Activated CD4-positive, alpha-beta T cell treated with anti-CD3 and anti-CD28 coated beads for 1 hour (primary cell): ENCODE results near the gene SH3BGRL.
A peak's percentile ranks its signal among the peaks of the same experiment; 100 is the strongest.

Source experiments
- DNase-seq: peaks from one replicate; pipeline ENCODE4 v3.0.0-alpha.2; 2020

The SH3BGRL gene

DNA sequence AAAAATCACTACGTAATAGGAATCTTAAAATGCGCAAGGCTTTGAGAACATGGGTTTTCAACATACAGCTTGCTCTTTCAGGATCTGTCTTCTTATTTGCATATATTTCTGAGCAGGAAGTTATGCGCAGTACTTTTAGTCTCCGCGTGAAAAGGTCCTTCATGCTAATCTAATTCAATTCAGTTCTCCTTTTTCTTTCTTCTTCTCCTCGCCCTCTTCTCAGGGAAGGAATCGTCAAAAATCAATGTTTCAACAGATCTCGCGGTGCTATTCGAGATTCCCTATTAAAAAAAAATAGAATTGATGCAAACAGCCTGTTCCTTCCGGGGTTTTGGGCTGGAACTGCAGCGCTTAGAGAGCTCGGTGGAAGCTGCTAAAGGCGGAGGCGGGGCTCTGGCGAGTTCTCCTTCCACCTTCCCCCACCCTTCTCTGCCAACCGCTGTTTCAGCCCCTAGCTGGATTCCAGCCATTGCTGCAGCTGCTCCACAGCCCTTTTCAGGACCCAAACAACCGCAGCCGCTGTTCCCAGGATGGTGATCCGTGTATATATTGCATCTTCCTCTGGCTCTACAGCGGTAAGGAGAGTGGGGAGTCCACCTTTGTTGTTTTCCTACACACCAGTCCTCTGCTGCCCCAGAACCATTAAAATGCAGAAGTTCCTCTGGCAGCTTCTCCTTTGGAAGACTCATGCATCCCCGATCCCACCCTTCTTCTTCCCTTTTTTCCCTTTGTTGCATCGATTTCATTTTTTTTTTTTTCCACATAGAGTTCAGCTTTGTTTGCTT is at the start of gene SH3BGRL, which contains the start of gene HMGN5:
Gene SH3BGRL (plus strand): TSS at position 432 of the 785 bp plus-strand sequence. CDS start 99 bp downstream, at position 531.
Gene HMGN5 (minus strand): TSS at position 243 of the 785 bp plus-strand sequence. CDS start 80,364 bp downstream, outside the sequence.
- DNase-seq = peak; percentile 48

DNA sequence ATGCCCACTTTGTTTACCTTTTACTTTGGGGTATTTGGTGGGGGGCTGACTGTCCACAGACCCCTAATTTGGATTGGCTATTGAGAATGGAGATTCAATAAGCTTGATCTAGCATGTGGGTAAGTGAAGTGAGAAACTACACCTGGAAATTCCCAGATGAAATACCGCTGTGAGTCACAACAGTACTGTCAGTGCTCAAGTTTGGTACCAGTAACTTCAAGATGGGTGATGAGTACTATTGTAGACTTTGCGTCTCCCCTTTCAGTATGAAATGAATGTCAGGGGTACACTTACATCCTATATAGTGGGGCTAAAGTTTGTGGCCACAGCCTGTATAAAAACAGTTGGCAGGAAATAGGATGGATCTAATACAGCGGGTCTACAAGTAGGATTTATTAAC is 33.5 kb upstream of the SH3BGRL start:
- no peak for DNase-seq

- no peak for DNase-seq
Observed at GRCh38 chrX:81174286-81174685, 27.6 kb upstream of the SH3BGRL start.

DNA sequence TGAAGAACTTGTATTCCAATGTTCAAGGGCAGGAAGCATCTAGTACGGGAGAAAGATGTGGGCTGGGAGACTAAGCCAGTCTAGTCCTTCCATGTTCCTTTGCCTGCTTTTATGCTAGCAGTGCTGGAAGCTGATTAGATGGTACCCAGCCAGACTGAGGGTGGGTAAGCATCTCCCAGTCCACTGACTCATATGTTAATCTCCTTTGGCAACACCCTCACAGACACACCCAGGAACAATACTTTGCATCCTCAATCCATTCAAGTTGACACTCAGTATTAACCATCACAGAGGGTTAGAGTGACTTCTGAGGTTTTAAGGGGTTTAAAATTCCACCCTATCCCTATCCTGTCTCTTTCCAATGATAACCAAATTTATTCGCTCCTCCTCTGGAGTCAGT is 6.6 kb upstream of the SH3BGRL start:
- no peak for DNase-seq

DNA sequence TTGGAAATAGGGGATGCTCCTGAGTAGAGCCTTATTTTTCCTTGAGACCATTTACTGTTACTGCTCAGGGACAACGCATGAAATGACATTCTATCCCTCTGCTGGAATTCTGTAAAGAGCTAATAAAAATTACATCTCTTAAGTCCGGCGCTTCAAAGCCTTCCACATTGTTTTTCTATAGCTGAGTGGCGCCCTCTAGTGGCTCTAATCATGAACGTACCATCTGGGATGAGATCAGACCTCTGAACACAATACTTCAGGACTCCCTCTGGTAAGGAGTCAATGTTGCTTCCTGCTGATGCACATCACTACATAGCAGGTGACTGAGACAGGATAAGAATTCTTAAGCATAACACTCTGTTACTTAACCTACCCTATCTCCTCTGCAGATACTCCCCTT is 6.2 kb upstream of the SH3BGRL start:
- DNase-seq = peak; percentile 19

DNA sequence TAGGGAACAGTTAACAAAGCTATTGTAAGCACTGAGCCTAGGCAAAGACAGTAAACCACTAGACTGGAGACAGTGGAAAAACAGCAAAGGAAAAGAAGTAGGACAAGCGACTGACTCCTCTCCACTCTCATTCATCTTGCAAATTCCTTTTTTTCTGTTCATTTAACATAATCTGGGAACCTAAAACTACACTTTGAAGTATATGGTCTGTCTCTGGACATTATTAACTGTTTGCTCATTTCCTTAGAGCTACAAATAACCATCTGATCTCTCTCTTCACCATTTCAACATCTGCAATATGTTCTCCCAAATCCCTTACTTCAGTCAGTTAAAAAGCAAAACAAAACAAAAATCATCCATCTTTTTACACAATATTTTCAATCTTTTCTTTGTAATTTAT is 831 bp upstream of the SH3BGRL start:
- DNase-seq = no peak

DNA sequence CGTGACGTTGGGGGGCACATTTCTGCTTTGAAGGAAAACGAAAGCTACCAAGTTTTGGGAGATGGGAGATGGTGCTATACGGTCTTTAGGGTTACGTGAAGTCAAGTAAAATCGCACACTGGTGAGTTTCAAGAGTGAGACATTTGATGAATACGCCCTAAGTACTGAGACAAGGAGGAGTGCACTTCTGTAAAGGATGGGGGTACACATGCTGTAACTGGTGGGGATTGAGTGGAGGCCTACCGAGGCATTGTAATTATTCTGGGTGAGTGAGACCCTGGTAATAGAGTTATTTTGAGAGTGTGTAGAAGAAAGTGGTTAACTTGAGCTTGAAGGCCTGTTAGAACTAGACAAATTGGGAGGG is 536 bp downstream of the SH3BGRL start:
- no peak for DNase-seq

- no peak for DNase-seq
Observed at GRCh38 chrX:81202943-81203342, 1.0 kb downstream of the SH3BGRL start.

GRCh38 chrX:81205551-81205950 is 3.6 kb downstream of the SH3BGRL start:
- DNase-seq = no peak

DNA sequence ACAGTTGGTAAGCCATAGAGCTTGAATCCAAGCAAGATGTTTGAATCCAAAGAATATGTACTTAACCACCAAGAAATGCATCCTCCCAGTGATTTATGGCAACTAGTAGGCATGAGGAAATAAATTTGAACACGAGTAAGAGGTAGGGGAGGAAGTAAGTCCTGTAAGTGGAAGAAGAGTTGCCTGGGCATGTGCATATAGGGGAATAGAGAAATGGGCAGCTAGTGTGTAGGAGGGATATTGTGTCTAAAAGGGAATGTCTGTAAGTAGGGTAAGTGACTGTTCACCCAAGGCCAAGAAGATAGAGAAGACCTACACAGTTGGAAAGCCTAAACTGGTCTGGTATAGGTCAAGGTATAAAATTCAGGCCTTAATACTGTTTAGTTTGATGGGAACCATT is 4.6 kb downstream of the SH3BGRL start:
- DNase-seq = no peak

DNA sequence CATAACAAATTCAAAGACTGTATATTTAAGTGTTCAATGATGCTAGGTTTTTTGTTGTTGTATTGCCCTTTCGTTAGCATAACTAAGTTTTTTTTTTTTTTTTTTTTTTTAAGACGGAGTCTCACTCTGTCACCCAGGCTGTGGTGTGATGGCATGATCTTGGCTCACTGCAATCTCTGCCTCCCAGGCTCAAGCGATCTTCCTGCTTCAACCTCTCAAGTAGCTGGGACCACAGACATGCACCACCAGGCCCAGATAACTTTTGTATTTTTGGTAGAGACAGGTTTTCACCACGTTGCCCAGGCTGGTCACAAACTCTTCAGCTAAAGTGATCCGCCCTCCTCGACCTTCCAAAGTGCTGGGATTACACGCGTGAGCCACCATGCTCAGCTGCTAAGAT is 7.0 kb downstream of the SH3BGRL start:
- DNase-seq = no peak

- DNase-seq = no peak
Observed at GRCh38 chrX:81215685-81216084, 13.8 kb downstream of the SH3BGRL start.

GRCh38 chrX:81229229-81229628 is 27.3 kb downstream of the SH3BGRL start:
- no peak for DNase-seq

GRCh38 chrX:81229901-81230300 is 28.0 kb downstream of the SH3BGRL start:
- no peak for DNase-seq

DNA sequence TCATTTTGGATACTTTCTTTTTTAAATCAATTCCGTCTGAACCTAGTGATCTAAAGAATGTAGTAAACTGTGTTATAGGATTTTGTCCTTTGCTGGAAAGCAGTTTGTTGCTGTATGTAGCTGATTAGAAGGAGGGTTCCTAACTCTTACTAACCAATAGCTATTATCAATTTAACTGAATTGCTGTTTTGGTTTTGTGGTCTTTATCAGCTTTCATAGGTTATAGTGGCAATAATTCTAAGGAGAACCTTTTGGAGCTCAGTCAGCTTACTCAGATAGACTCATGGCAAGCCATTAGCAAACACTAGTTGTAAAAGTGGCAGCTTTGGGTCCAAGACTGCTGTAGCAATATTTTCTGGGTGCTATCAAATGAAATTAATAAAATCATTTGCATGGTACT is 29.6 kb downstream of the SH3BGRL start:
- no peak for DNase-seq

DNA sequence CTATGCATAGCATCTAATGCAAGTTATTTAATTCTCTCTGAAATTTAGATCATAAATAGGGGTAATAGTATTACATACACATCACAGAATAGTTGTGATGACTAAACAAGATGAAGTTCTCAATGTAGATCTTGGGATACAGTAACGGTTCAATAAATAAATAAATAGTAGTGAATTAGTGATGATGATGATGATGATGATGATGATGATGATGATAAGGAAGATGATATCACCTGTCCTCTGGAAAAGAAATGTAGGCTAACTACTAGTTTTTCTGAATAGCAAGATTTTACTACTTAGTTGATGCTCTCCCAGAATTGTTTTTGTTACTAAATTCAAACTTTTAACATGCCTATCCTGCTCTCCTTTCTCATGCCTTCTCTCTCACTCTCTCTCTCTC is 30.3 kb downstream of the SH3BGRL start:
- DNase-seq = no peak

DNA sequence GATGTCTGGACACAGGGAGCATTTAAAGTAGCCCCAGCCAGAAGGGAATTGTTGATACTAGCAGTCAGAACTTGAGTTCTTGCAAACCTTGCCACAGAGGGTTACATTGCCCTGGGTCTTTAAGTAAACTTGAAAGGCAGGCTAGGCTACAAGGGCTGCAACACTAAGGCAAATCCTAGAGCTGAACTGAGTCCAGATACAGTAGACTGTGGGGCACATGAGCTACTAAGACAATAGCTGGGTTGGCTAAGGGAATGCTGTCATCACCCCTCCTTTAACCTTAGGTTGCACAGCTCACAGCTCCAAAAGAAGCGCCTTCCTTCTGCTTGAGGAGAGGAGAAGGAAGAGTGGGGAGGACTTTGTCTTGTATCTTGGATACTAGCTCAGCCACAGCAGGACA is 35.6 kb downstream of the SH3BGRL start:
- no peak for DNase-seq

GRCh38 chrX:81238166-81238565 is 36.3 kb downstream of the SH3BGRL start:
- no peak for DNase-seq

- no peak for DNase-seq
Observed at GRCh38 chrX:81240701-81241331, 38.9 kb downstream of the SH3BGRL start.

- DNase-seq = no peak
Observed at GRCh38 chrX:81241753-81242152, 39.9 kb downstream of the SH3BGRL start.

DNA sequence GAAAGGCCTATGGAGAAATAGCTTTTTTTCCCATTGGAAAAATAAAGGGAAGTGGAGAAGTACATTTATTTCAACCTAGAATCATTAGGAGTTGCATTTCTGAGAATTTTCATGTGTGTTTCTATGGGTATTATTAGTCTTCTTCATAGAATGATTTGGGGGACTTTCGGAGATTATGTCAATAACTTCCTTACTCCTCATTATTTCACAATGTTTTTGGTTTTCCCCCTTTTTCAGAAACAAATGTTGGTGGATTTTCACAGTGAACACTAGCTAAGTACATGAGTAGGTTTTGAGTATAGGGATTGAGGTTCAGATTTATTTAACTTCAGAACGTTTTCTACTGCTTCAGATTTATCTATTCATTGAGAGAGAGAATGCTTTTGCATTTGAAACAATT is 54.0 kb downstream of the SH3BGRL start:
- no peak for DNase-seq

DNA sequence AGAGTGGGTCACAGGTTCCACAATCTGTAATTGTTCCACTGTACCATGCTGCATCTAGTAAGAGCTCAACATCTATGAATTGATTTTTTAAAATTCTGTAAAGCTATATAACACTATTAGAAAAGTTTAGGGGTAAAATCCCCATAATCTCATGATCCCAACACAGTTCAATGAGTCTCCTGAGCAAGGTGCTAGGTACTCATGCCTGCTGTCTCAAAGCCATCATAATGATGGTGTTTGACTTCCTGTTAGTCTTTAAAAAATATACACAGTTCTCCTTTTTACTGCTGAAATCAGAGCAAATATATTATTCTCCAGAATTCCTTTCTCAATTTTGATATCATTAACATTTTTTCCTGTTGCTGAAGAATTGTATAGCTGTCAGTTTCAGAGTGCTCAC is 55.9 kb downstream of the SH3BGRL start:
- no peak for DNase-seq

GRCh38 chrX:81259020-81259713 is 57.3 kb downstream of the SH3BGRL start:
- no peak for DNase-seq
